HG03571 (cell line): Measurements from ENCODE around the gene ALG9.

Experiments
- ATAC-seq: cut with Tn5 transposase; IDR thresholded peaks from one replicate; pipeline ENCODE4 v1.9.1; 2021; ENCODE audit not compliant: unreplicated experiment

Gene ALG9

GRCh38 chr11:111882202-111882601 lies 10.8 kb upstream of the ALG9 start:
- no peak for ATAC-seq

GRCh38 chr11:111879637-111879960 lies 8.2 kb upstream of the ALG9 start:
- no peak for ATAC-seq

GRCh38 chr11:111878849-111879636 lies 7.7 kb upstream of the ALG9 start, which contains the start of the genes CFAP68 and FDXACB1:
Gene CFAP68, plus strand, starts transcription at chr11:111879541. Its CDS starts 20 bp downstream, at chr11:111879561.
Gene FDXACB1, minus strand, starts transcription at chr11:111879165. Its CDS starts 33 bp downstream, at chr11:111879132.
- ATAC-seq, result peak; percentile 93

GRCh38 chr11:111878385-111878848 lies 7.0 kb upstream of the ALG9 start:
- no peak for ATAC-seq

GRCh38 chr11:111871693-111872161 lies 346 bp upstream of the ALG9 start:
- no peak for ATAC-seq

GRCh38 chr11:111870522-111870885 lies 877 bp downstream of the ALG9 start:
- ATAC-seq, result peak; percentile 6

- ATAC-seq, result no peak
Measured at GRCh38 chr11:111870113-111870512, 1.3 kb downstream of the ALG9 start.

GRCh38 chr11:111860257-111860656 lies 11.1 kb downstream of the ALG9 start:
- no peak for ATAC-seq

GRCh38 chr11:111855506-111855905 lies 15.9 kb downstream of the ALG9 start:
- ATAC-seq, result no peak

GRCh38 chr11:111852103-111852502 lies 19.3 kb downstream of the ALG9 start:
- ATAC-seq, result no peak

- no peak for ATAC-seq
Measured at GRCh38 chr11:111851636-111852035, 19.7 kb downstream of the ALG9 start.

- no peak for ATAC-seq
Measured at GRCh38 chr11:111851067-111851466, 20.3 kb downstream of the ALG9 start.

- no peak for ATAC-seq
Measured at GRCh38 chr11:111849631-111850030, 21.8 kb downstream of the ALG9 start.

GRCh38 chr11:111846636-111847035 lies 24.7 kb downstream of the ALG9 start:
- ATAC-seq, result no peak

- no peak for ATAC-seq
Measured at GRCh38 chr11:111846063-111846462, 25.3 kb downstream of the ALG9 start.

GRCh38 chr11:111845276-111846028 lies 25.9 kb downstream of the ALG9 start:
- ATAC-seq, result no peak

GRCh38 chr11:111843661-111844060 lies 27.7 kb downstream of the ALG9 start:
- ATAC-seq, result no peak

- ATAC-seq, result no peak
Measured at GRCh38 chr11:111841370-111842053, 29.9 kb downstream of the ALG9 start.

GRCh38 chr11:111840143-111840542 lies 31.2 kb downstream of the ALG9 start:
- no peak for ATAC-seq

- no peak for ATAC-seq
Measured at GRCh38 chr11:111838054-111838453, 33.3 kb downstream of the ALG9 start.

GRCh38 chr11:111837366-111837891 lies 34.0 kb downstream of the ALG9 start:
- ATAC-seq, result no peak
